HepG2 (cell line): ENCODE measurements around the gene MYO9A. TPM values are rescaled to one million over a fixed set of nuclear protein-coding genes. Genes with fewer than 3 reads are reported as not detected.

Experiments
- ATF7 ChIP-seq, 2 experiments: fragments of 450-650 bp in 1 of 2; sonication (generic) in 1 of 2; formaldehyde crosslinking in 1 of 2; IDR thresholded peaks; 2 replicates each; pipeline versions ENCODE4 v1.4.0 to v1.6.1; 2016 to 2020; ENCODE audit warnings: antibody characterized with exemption in 1 of 2, mild to moderate bottlenecking in 1 of 2, missing genetic modification reagents in 1 of 2
- CBFB ChIP-seq: sonication (generic); formaldehyde crosslinking; IDR thresholded peaks from 2 replicates; pipeline ENCODE4 v1.4.0; 2020; ENCODE audit warnings: missing genetic modification reagents
- CCDC6 ChIP-seq: sonication (generic); formaldehyde crosslinking; IDR thresholded peaks from 2 replicates; pipeline ENCODE4 v1.8.1; 2022; ENCODE audit warnings: mild to moderate bottlenecking, missing genetic modification reagents, moderate library complexity
- CREB3 ChIP-seq: sonication (generic); formaldehyde crosslinking; IDR thresholded peaks from 2 replicates; pipeline ENCODE4 v1.5.0; 2020; ENCODE audit warnings: missing genetic modification reagents
- HCFC1 ChIP-seq: fragments of 150-350 bp; IDR thresholded peaks from 2 replicates; pipeline ENCODE4 v1.6.1; 2014; ENCODE audit warnings: low read depth, low read length
- MIER3 ChIP-seq: IDR thresholded peaks from 2 replicates; pipeline ENCODE4 v1.6.1; 2016; ENCODE audit warnings: missing compliant biosample characterization, borderline replicate concordance
- SALL2 ChIP-seq: sonication (generic); formaldehyde crosslinking; IDR thresholded peaks from 2 replicates; pipeline ENCODE4 v1.8.1; 2023; ENCODE audit warnings: mild to moderate bottlenecking, missing genetic modification reagents, inconsistent platforms
- TCF7L2 ChIP-seq: IDR thresholded peaks from 2 replicates; pipeline ENCODE4 v1.6.1; 2011; ENCODE audit warnings: mild to moderate bottlenecking, low read depth, low read length, moderate library complexity
- TEAD2 ChIP-seq: sonication (generic); formaldehyde crosslinking; IDR thresholded peaks from 2 replicates; pipeline ENCODE4 v1.9.0; 2021; ENCODE audit warnings: missing genetic modification reagents
- THAP11 ChIP-seq: IDR thresholded peaks from 2 replicates; pipeline ENCODE4 v1.6.1; 2016; ENCODE audit warnings: missing biosample characterization, missing genetic modification reagents
- ZHX1 ChIP-seq: sonication (generic); formaldehyde crosslinking; IDR thresholded peaks from 2 replicates; pipeline ENCODE4 v1.8.1; 2022; ENCODE audit warnings: low read depth, mild to moderate bottlenecking, missing genetic modification reagents
- ZNF337 ChIP-seq: sonication (generic); formaldehyde crosslinking; IDR thresholded peaks from 2 replicates; pipeline ENCODE4 v1.5.1; 2020; ENCODE audit warnings: missing genetic modification reagents, low read depth, mild to moderate bottlenecking, borderline replicate concordance
- ZNF530 ChIP-seq: sonication (generic); formaldehyde crosslinking; IDR thresholded peaks from 2 replicates; pipeline ENCODE4 v1.5.0; 2020; ENCODE audit warnings: low read depth, mild to moderate bottlenecking, missing genetic modification reagents
- ZNF788 ChIP-seq: sonication (generic); formaldehyde crosslinking; IDR thresholded peaks from 2 replicates; pipeline ENCODE4 v1.5.0; 2020; ENCODE audit warnings: mild to moderate bottlenecking, missing genetic modification reagents, borderline replicate concordance
- ZNF878 ChIP-seq: sonication (generic); formaldehyde crosslinking; IDR thresholded peaks from 2 replicates; pipeline ENCODE4 v1.8.1; 2023; ENCODE audit warnings: mild to moderate bottlenecking, missing genetic modification reagents, moderate library complexity
- polyA plus RNA-seq, 8 experiments: library from polyadenylated mRNA; depleted of rRNA in 3 of 8; stranded (reverse) in 7 of 8; unstranded in 1 of 8; fragments of >200 nt; fragmentation: Illumina TruSeq in 4 of 8; extraction: Trizol in 4 of 8; gene quantifications; 2 replicates each; pipeline versions ENCODE4 v1.2.1 to v1.2.3, GENCODE V29; 2011 to 2016; ENCODE audit warnings: low read depth in 4 of 8, missing spikeins in 1 of 8, mixed read lengths in 1 of 8; ENCODE audit not compliant: insufficient read depth in 1 of 8
- total RNA-seq, 5 experiments: library from RNA; depleted of rRNA; stranded (reverse); fragments of >200 nt; fragmentation: Illumina TruSeq; extraction: Trizol; gene quantifications; 2 replicates each; pipeline ENCODE4 v1.2.3, GENCODE V29; 2016; ENCODE audit warnings: low read depth in 1 of 5
- TF ChIP-seq, protein P1 (sequence below): sonication (generic); formaldehyde crosslinking; IDR thresholded peaks from 2 replicates; pipeline ENCODE4 v1.4.0; 2020; ENCODE audit warnings: missing genetic modification reagents
- TF ChIP-seq, protein P2 (sequence below), 2 experiments: IDR thresholded peaks; 2 replicates each; pipeline ENCODE4 v1.6.1; 2011 to 2012; ENCODE audit warnings: low read length in 2 of 2, borderline replicate concordance in 1 of 2, low read depth in 1 of 2, mild to moderate bottlenecking in 1 of 2, moderate library complexity in 1 of 2
- TF ChIP-seq, protein P3 (sequence below): sonication (generic); formaldehyde crosslinking; IDR thresholded peaks from 2 replicates; pipeline ENCODE4 v1.5.0; 2020; ENCODE audit warnings: mild to moderate bottlenecking, missing genetic modification reagents, moderate library complexity
- TF ChIP-seq, protein P4 (sequence below): sonication (generic); formaldehyde crosslinking; IDR thresholded peaks from 2 replicates; pipeline ENCODE4 v1.8.1; 2023; ENCODE audit warnings: mild to moderate bottlenecking, missing genetic modification reagents, borderline replicate concordance

Gene MYO9A
- total and polyA plus RNA-seq, 2 of the 13 experiments (the other 11 are each of a cell fraction or from before 2014, with no cell fraction given) = 4.8 to 15.3 TPM

GRCh38 chr15:72117486-72118016, 399 bp downstream of the MYO9A start (continued):
- TF ChIP-seq TEAD2 (CRISPR knock-in tag) = no peak
- TF ChIP-seq CBFB = no peak; the same call in 1 of the 2 replicates
- TF ChIP-seq, protein P1, sequence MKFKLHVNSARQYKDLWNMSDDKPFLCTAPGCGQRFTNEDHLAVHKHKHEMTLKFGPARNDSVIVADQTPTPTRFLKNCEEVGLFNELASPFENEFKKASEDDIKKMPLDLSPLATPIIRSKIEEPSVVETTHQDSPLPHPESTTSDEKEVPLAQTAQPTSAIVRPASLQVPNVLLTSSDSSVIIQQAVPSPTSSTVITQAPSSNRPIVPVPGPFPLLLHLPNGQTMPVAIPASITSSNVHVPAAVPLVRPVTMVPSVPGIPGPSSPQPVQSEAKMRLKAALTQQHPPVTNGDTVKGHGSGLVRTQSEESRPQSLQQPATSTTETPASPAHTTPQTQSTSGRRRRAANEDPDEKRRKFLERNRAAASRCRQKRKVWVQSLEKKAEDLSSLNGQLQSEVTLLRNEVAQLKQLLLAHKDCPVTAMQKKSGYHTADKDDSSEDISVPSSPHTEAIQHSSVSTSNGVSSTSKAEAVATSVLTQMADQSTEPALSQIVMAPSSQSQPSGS (CRISPR knock-in tag) = no peak
- TF ChIP-seq CCDC6 (CRISPR knock-in tag) = no peak
- no peak for TF ChIP-seq ZHX1
- TF ChIP-seq CREB3 (CRISPR knock-in tag) = no peak
- no peak for TF ChIP-seq ZNF337 (CRISPR knock-in tag)
- TF ChIP-seq ZNF788 (CRISPR knock-in tag) = no peak; the same call in 1 of the 2 replicates
- TF ChIP-seq, protein P2, sequence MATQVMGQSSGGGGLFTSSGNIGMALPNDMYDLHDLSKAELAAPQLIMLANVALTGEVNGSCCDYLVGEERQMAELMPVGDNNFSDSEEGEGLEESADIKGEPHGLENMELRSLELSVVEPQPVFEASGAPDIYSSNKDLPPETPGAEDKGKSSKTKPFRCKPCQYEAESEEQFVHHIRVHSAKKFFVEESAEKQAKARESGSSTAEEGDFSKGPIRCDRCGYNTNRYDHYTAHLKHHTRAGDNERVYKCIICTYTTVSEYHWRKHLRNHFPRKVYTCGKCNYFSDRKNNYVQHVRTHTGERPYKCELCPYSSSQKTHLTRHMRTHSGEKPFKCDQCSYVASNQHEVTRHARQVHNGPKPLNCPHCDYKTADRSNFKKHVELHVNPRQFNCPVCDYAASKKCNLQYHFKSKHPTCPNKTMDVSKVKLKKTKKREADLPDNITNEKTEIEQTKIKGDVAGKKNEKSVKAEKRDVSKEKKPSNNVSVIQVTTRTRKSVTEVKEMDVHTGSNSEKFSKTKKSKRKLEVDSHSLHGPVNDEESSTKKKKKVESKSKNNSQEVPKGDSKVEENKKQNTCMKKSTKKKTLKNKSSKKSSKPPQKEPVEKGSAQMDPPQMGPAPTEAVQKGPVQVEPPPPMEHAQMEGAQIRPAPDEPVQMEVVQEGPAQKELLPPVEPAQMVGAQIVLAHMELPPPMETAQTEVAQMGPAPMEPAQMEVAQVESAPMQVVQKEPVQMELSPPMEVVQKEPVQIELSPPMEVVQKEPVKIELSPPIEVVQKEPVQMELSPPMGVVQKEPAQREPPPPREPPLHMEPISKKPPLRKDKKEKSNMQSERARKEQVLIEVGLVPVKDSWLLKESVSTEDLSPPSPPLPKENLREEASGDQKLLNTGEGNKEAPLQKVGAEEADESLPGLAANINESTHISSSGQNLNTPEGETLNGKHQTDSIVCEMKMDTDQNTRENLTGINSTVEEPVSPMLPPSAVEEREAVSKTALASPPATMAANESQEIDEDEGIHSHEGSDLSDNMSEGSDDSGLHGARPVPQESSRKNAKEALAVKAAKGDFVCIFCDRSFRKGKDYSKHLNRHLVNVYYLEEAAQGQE (IDR thresholded peaks at IDR 0.05; ENCODE audit: borderline replicate concordance in 1 of 2, low read depth in 1 of 2, low read length in 2 of 2) = no peak
- TF ChIP-seq, protein P3, sequence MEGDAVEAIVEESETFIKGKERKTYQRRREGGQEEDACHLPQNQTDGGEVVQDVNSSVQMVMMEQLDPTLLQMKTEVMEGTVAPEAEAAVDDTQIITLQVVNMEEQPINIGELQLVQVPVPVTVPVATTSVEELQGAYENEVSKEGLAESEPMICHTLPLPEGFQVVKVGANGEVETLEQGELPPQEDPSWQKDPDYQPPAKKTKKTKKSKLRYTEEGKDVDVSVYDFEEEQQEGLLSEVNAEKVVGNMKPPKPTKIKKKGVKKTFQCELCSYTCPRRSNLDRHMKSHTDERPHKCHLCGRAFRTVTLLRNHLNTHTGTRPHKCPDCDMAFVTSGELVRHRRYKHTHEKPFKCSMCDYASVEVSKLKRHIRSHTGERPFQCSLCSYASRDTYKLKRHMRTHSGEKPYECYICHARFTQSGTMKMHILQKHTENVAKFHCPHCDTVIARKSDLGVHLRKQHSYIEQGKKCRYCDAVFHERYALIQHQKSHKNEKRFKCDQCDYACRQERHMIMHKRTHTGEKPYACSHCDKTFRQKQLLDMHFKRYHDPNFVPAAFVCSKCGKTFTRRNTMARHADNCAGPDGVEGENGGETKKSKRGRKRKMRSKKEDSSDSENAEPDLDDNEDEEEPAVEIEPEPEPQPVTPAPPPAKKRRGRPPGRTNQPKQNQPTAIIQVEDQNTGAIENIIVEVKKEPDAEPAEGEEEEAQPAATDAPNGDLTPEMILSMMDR (CRISPR knock-in tag) = no peak
- TF ChIP-seq, protein P4, sequence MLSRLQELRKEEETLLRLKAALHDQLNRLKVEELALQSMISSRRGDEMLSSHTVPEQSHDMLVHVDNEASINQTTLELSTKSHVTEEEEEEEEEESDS = no peak
- TF ChIP-seq ZNF878 (CRISPR knock-in tag) = no peak
- TF ChIP-seq ATF7 (IDR thresholded peaks at IDR 0.05) = no peak
- no peak for TF ChIP-seq ATF7 (CRISPR knock-in tag; IDR thresholded peaks at IDR 0.05)
- no peak for TF ChIP-seq SALL2 (CRISPR knock-in tag)
- TF ChIP-seq THAP11 (CRISPR knock-in tag) = no peak
- no peak for TF ChIP-seq TCF7L2
- no peak for TF ChIP-seq MIER3 (CRISPR knock-in tag)
- no peak for TF ChIP-seq HCFC1
- TF ChIP-seq ZNF530 (CRISPR knock-in tag) = no peak
